Ishikawa (cell line): ENCODE results near the gene DNAH9.

Experiments used
- CEBPB ChIP-seq: IDR thresholded peaks from 2 replicates; pipeline ENCODE4 v1.6.1; 2012
- CREB1 ChIP-seq: IDR thresholded peaks from 2 replicates; pipeline ENCODE4 v1.6.1; 2012; ENCODE audit warnings: low read depth
- EP300 ChIP-seq: IDR thresholded peaks from 2 replicates; pipeline ENCODE4 v1.6.1; 2012; ENCODE audit warnings: borderline replicate concordance
- FOXM1 ChIP-seq: IDR thresholded peaks from 2 replicates; pipeline ENCODE4 v1.6.1; 2012; ENCODE audit warnings: low read depth, borderline replicate concordance
- RAD21 ChIP-seq: IDR thresholded peaks from 2 replicates; pipeline ENCODE4 v1.6.1; 2012; ENCODE audit warnings: low read depth
- TCF12 ChIP-seq: IDR thresholded peaks from 2 replicates; pipeline ENCODE4 v1.6.1; 2012; ENCODE audit warnings: low read depth
- YY1 ChIP-seq: IDR thresholded peaks from 2 replicates; pipeline ENCODE4 v1.6.1; 2012; ENCODE audit warnings: low read depth
- ZBTB7A ChIP-seq: IDR thresholded peaks from 2 replicates; pipeline ENCODE4 v1.6.1; 2012; ENCODE audit warnings: low read depth
- TF ChIP-seq, protein P1 (sequence below): IDR thresholded peaks from 2 replicates; pipeline ENCODE4 v1.6.1; 2012; ENCODE audit warnings: low read depth, mild to moderate bottlenecking

DNA sequence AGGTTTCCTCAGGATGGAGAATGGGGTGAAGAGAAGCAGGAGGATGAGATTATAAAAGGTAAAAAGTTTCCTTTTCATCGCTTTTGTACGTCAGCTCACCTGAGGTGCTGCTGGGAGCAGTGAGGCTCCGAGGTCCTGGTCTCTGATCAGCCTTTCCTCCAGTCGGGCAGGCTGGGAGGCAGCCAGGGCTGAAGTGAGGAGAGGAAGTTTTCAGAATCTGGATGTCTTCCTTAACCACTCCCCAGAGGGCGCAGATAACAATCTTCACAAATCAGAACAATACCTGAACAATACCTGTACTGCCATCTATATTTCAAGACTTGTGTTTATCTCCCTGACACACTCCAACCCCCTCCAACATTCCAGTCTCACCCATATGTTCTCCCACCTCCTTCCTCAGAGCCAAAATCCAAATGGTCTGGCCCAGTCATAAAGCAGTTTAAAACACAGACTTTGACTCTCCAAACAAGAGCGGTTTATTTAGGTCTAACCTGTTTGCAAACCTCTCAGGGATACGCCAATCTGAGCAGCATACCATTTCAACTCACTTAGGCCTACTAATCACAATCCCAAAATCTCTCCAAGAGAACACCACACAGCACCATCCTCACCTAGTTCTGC, 392.2 kb downstream of the DNAH9 start:
- TF ChIP-seq EP300 = no peak
- TF ChIP-seq, protein P1, sequence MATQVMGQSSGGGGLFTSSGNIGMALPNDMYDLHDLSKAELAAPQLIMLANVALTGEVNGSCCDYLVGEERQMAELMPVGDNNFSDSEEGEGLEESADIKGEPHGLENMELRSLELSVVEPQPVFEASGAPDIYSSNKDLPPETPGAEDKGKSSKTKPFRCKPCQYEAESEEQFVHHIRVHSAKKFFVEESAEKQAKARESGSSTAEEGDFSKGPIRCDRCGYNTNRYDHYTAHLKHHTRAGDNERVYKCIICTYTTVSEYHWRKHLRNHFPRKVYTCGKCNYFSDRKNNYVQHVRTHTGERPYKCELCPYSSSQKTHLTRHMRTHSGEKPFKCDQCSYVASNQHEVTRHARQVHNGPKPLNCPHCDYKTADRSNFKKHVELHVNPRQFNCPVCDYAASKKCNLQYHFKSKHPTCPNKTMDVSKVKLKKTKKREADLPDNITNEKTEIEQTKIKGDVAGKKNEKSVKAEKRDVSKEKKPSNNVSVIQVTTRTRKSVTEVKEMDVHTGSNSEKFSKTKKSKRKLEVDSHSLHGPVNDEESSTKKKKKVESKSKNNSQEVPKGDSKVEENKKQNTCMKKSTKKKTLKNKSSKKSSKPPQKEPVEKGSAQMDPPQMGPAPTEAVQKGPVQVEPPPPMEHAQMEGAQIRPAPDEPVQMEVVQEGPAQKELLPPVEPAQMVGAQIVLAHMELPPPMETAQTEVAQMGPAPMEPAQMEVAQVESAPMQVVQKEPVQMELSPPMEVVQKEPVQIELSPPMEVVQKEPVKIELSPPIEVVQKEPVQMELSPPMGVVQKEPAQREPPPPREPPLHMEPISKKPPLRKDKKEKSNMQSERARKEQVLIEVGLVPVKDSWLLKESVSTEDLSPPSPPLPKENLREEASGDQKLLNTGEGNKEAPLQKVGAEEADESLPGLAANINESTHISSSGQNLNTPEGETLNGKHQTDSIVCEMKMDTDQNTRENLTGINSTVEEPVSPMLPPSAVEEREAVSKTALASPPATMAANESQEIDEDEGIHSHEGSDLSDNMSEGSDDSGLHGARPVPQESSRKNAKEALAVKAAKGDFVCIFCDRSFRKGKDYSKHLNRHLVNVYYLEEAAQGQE = no peak
- no peak for TF ChIP-seq YY1
- no peak for TF ChIP-seq ZBTB7A
- TF ChIP-seq FOXM1 = no peak
- no peak for TF ChIP-seq CREB1
- TF ChIP-seq RAD21 = no peak
- TF ChIP-seq TCF12 = no peak
- TF ChIP-seq CEBPB = no peak
